COR-L47 (cell line): ENCODE data around the gene NPIPA8.
"Not testable (repeated sequence)": the region's sequence is repeated elsewhere in the genome, so short reads cannot be mapped to it uniquely, and the experiment has no call there.

Source experiments
- DNase-seq: peaks from one replicate; lab custom pipeline; 2025; lab: John Stamatoyannopoulos, UW

Gene NPIPA8

GRCh38 chr16:18276756-18277155 is 59.8 kb downstream of the NPIPA8 start:
- DNase-seq, result not testable (repeated sequence)

- not testable (repeated sequence) for DNase-seq
These were observed 66.4 kb downstream of the NPIPA8 start for GRCh38 chr16:18270171-18270570.
